ENCODE measurements around the gene CEP126.

Gene CEP126

GRCh38 chr11:101974771-101975170 is 60.0 kb downstream of the CEP126 start:
- DNase-seq (ENCODE audit: low read depth in 1 of 2, low spot score in 1 of 2): no peak
- Histone ChIP-seq H3K27ac (replicated peaks) (no peak overlapping the region), H3K27me3 (ENCODE audit: insufficient read depth, poor library complexity, severe bottlenecking) (no peaks in the 10 kb centered on the region), H3K4me3 (replicated peaks; ENCODE audit: insufficient read depth, low read length) (no peak overlapping the region)
- no peak for TF ChIP-seq CTCF (IDR thresholded peaks at IDR 0.05; ENCODE audit: insufficient read depth, low read length)
- TF ChIP-seq GABPA (IDR thresholded peaks at IDR 0.05; ENCODE audit: low read depth): no peak
- no peak for TF ChIP-seq POLR2AphosphoS5 (IDR thresholded peaks at IDR 0.05; ENCODE audit: low read depth)
- no peak for TF ChIP-seq SPI1 (IDR thresholded peaks at IDR 0.05; ENCODE audit: borderline replicate concordance, low read depth)
- TF ChIP-seq REST (IDR thresholded peaks at IDR 0.05; ENCODE audit: insufficient replicate concordance, low read depth): no peak

GRCh38 chr11:101975734-101976133 is 60.9 kb downstream of the CEP126 start:
- Histone ChIP-seq H3K4me3 (replicated peaks; ENCODE audit: insufficient read depth, low read length) (no peak overlapping the region), H3K27me3 (ENCODE audit: insufficient read depth, poor library complexity, severe bottlenecking) (no peaks in the 10 kb centered on the region), H3K27ac (replicated peaks) (no peak overlapping the region)
- DNase-seq (ENCODE audit: low read depth in 1 of 2, low spot score in 1 of 2): no peak
- TF ChIP-seq POLR2AphosphoS5 (IDR thresholded peaks at IDR 0.05; ENCODE audit: low read depth): no peak
- TF ChIP-seq REST (IDR thresholded peaks at IDR 0.05; ENCODE audit: insufficient replicate concordance, low read depth): no peak
- no peak for TF ChIP-seq GABPA (IDR thresholded peaks at IDR 0.05; ENCODE audit: low read depth)
- TF ChIP-seq CTCF (IDR thresholded peaks at IDR 0.05; ENCODE audit: insufficient read depth, low read length): no peak
- TF ChIP-seq SPI1 (IDR thresholded peaks at IDR 0.05; ENCODE audit: borderline replicate concordance, low read depth): no peak

- DNase-seq (ENCODE audit: low read depth in 1 of 2, low spot score in 1 of 2): no peak
Measured at GRCh38 chr11:101987370-101987769, 72.6 kb downstream of the CEP126 start.

More at GRCh38 chr11:101987370-101987769, 72.6 kb downstream of the CEP126 start:
- H3K27ac ChIP-seq (replicated peaks): no peak overlapping the region
- no peak overlapping the region for H3K4me3 ChIP-seq (replicated peaks; ENCODE audit: insufficient read depth, low read length)
- no peak for TF ChIP-seq CTCF (IDR thresholded peaks at IDR 0.05; ENCODE audit: insufficient read depth, low read length)
- TF ChIP-seq GABPA (IDR thresholded peaks at IDR 0.05; ENCODE audit: low read depth): no peak
- no peak for TF ChIP-seq REST (IDR thresholded peaks at IDR 0.05; ENCODE audit: insufficient replicate concordance, low read depth)
- TF ChIP-seq SPI1 (IDR thresholded peaks at IDR 0.05; ENCODE audit: borderline replicate concordance, low read depth): no peak
- H3K27me3 ChIP-seq (ENCODE audit: insufficient read depth, poor library complexity, severe bottlenecking): no peaks in the 10 kb centered on the region

All from HL-60 (cell line).